ENCODE data around the gene EXOC2.

Gene EXOC2

DNA sequence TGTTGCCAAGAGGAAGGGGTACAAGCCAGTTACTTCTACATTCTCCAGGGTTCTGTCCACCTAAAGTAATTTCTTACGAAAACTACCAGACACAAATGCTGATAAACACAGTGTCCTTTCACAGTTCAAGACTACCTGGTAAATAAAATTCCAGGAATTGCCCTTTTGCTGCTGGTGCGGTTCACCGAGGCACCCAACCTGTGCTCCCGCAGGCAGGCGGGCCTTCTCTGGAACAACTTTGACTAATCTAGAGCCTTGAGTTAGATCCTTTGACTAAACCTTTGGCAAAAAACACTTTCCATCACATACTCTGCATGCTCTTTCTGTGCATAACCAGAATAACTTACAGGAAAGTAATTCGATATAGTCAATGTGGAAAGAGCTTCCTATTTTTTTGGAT, 143.0 kb downstream of the EXOC2 start:
- H3K27me3 ChIP-seq (ENCODE audit: control insufficient read depth in 2 of 2, insufficient read depth in 2 of 2, low read length in 2 of 2), result no peaks in the 10 kb centered on the region
- H3K9ac ChIP-seq (ENCODE audit: low read depth in 1 of 2, low read length in 2 of 2), result no peak overlapping the region
- H3K27ac ChIP-seq (ENCODE audit: low read depth in 2 of 2, low read length in 2 of 2), result no peak overlapping the region

DNA sequence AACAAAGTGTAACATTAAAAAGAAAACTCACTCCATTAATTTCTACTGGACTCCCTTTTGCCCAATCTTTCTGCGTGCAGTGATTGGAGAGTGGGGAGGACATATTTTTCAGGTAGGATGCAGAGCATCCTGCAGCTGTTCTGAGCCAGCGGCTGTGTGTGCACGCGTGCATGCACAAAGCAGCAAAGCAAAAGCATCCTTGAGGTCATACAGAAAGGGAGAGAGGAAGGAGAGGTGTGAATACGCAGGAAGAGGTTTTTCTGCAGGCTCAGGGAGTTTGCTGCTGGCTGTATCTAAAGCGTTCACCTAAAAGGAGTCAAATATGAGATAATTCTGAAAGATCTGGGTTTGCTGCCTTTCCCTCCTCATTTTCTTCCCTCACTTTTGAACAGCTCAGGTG, 144.4 kb downstream of the EXOC2 start:
- H3K9ac ChIP-seq (ENCODE audit: low read depth in 1 of 2, low read length in 2 of 2), result no peak overlapping the region
- H3K4me1 ChIP-seq (ENCODE audit: control insufficient read depth in 2 of 2, insufficient read depth in 2 of 2, low read length in 2 of 2), result no peaks in the 10 kb centered on the region
- no peak overlapping the region for H3K27ac ChIP-seq (ENCODE audit: low read depth in 2 of 2, low read length in 2 of 2)
- H3K4me3 ChIP-seq (ENCODE audit: low read length in 2 of 2), result no peak overlapping the region
- peaks cover 11% of the 10 kb centered on the region in 2 donors for H3K36me3 ChIP-seq (ENCODE audit: control insufficient read depth in 2 of 2, insufficient read depth in 2 of 2, low read length in 2 of 2)
- H3K9me3 ChIP-seq (ENCODE audit: control insufficient read depth in 2 of 2, low read length in 2 of 2), result no peaks in the 10 kb centered on the region
- no peaks in the 10 kb centered on the region for H3K27me3 ChIP-seq (ENCODE audit: control insufficient read depth in 2 of 2, insufficient read depth in 2 of 2, low read length in 2 of 2)

More for the DNA sequence above, 143.0 kb downstream of the EXOC2 start:
- Histone ChIP-seq H3K9me3 (ENCODE audit: control insufficient read depth in 2 of 2, low read length in 2 of 2) (no peaks in the 10 kb centered on the region), H3K36me3 (ENCODE audit: control insufficient read depth in 2 of 2, insufficient read depth in 2 of 2, low read length in 2 of 2) (peaks cover 12% of the 10 kb centered on the region in 2 donors), H3K4me3 (ENCODE audit: low read length in 2 of 2) (no peak overlapping the region), H3K4me1 (ENCODE audit: control insufficient read depth in 2 of 2, insufficient read depth in 2 of 2, low read length in 2 of 2) (no peaks in the 10 kb centered on the region)

DNA sequence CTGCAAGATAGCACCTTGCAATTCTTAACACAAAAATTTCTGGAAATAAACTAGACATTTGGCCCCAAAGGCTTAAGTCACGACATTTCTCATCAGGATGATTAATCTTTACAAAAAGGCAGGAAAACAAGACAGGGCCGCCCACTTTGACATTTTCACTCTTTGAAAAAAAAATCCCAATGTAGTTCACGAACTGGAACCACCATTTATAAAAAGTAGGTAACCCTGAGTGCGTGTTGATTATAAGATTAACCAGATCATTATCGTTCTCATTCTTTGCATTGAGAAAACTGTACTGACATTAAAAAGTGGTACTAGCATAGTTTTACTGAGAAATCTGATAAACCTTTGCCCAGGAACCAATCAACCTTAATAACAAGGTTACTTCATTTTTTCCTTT, 144.8 kb downstream of the EXOC2 start:
- no peak overlapping the region for H3K4me3 ChIP-seq (ENCODE audit: low read length in 2 of 2)
- no peaks in the 10 kb centered on the region for H3K27me3 ChIP-seq (ENCODE audit: control insufficient read depth in 2 of 2, insufficient read depth in 2 of 2, low read length in 2 of 2)
- peaks cover 13 to 16% of the 10 kb centered on the region in 2 donors for H3K36me3 ChIP-seq (ENCODE audit: control insufficient read depth in 2 of 2, insufficient read depth in 2 of 2, low read length in 2 of 2)

DNA sequence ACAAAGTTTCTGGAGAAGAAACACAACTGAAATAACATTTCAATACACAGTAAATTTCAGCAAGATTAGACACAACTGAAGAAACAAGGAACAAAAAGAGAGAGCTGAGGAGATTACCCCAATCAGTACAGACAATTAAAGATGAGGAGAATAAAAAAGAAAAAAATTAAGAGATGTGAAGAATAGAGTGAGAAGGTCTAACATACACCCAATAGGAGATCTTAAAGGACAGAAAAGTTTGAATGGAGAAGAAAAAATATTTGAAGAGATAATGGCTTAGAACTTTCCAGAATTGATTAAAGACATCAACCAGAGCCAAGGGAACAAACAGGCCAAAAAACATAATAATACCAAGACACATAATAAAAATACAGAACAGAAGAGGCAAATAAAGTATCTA, 152.4 kb downstream of the EXOC2 start:
- Histone ChIP-seq H3K9me3 (ENCODE audit: control insufficient read depth in 2 of 2, low read length in 2 of 2) (no peaks in the 10 kb centered on the region), H3K4me1 (ENCODE audit: control insufficient read depth in 2 of 2, insufficient read depth in 2 of 2, low read length in 2 of 2) (no peaks in the 10 kb centered on the region), H3K9ac (ENCODE audit: low read depth in 1 of 2, low read length in 2 of 2) (no peak overlapping the region), H3K27ac (ENCODE audit: low read depth in 2 of 2, low read length in 2 of 2) (no peak overlapping the region), H3K36me3 (ENCODE audit: control insufficient read depth in 2 of 2, insufficient read depth in 2 of 2, low read length in 2 of 2) (peaks cover 14 to 18% of the 10 kb centered on the region in 2 donors), H3K27me3 (ENCODE audit: control insufficient read depth in 2 of 2, insufficient read depth in 2 of 2, low read length in 2 of 2) (no peaks in the 10 kb centered on the region), H3K4me3 (ENCODE audit: low read length in 2 of 2) (no peak overlapping the region)

More for the DNA sequence above, 144.8 kb downstream of the EXOC2 start:
- no peaks in the 10 kb centered on the region for H3K4me1 ChIP-seq (ENCODE audit: control insufficient read depth in 2 of 2, insufficient read depth in 2 of 2, low read length in 2 of 2)
- H3K9me3 ChIP-seq (ENCODE audit: control insufficient read depth in 2 of 2, low read length in 2 of 2), result no peaks in the 10 kb centered on the region
- H3K27ac ChIP-seq (ENCODE audit: low read depth in 2 of 2, low read length in 2 of 2), result no peak overlapping the region
- H3K9ac ChIP-seq (ENCODE audit: low read depth in 1 of 2, low read length in 2 of 2), result no peak overlapping the region

DNA sequence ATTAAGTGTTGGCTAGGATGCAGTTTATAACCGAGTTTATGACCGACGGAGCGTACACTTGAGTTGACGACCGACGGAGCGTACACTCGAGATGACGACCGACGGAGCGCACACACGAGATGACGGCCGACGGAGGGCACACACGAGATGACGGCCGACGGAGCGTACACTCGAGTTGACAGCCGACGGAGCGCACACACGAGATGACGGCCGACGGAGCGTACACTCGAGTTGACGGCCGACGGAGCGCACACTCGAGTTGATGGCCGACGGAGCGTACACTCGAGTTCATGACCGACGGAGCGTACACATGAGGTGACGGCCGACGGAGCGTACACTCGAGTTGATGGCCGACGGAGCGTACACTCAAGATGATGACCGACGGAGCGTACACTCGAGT, 155.8 kb downstream of the EXOC2 start:
- Histone ChIP-seq H3K9me3 (ENCODE audit: control insufficient read depth in 2 of 2, low read length in 2 of 2) (no peaks in the 10 kb centered on the region), H3K36me3 (ENCODE audit: control insufficient read depth in 2 of 2, insufficient read depth in 2 of 2, low read length in 2 of 2) (peaks cover 5 to 10% of the 10 kb centered on the region in 2 donors), H3K27me3 (ENCODE audit: control insufficient read depth in 2 of 2, insufficient read depth in 2 of 2, low read length in 2 of 2) (no peaks in the 10 kb centered on the region), H3K4me3 (ENCODE audit: low read length in 2 of 2) (no peak overlapping the region), H3K9ac (ENCODE audit: low read depth in 1 of 2, low read length in 2 of 2) (no peak overlapping the region), H3K4me1 (ENCODE audit: control insufficient read depth in 2 of 2, insufficient read depth in 2 of 2, low read length in 2 of 2) (no peaks in the 10 kb centered on the region), H3K27ac (ENCODE audit: low read depth in 2 of 2, low read length in 2 of 2) (no peak overlapping the region)

DNA sequence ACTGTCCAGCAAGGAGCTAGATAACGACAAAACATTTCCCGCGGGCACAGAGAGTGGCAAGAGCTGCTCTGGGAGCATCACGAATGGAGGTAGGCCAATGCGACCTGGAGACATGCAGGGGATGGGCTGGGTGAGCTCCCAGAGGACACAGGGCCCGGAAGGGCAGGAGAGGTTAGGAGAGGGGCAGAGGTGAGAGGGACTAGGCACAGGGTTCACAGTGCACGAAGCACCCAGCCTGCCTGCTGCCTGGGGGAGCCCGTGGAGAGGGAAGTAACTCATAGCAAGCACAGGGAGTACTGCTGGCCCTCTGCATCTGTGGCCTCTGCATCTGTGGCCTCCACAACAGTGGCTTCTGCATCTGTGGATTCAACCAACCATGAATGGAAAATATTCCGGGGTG, 162.5 kb downstream of the EXOC2 start:
- Histone ChIP-seq H3K27ac (ENCODE audit: low read depth in 2 of 2, low read length in 2 of 2) (no peak overlapping the region), H3K4me1 (ENCODE audit: control insufficient read depth in 2 of 2, insufficient read depth in 2 of 2, low read length in 2 of 2) (no peaks in the 10 kb centered on the region), H3K9ac (ENCODE audit: low read depth in 1 of 2, low read length in 2 of 2) (no peak overlapping the region), H3K4me3 (ENCODE audit: low read length in 2 of 2) (no peak overlapping the region), H3K36me3 (ENCODE audit: control insufficient read depth in 2 of 2, insufficient read depth in 2 of 2, low read length in 2 of 2) (peaks cover 5 to 9% of the 10 kb centered on the region in 2 donors), H3K27me3 (ENCODE audit: control insufficient read depth in 2 of 2, insufficient read depth in 2 of 2, low read length in 2 of 2) (no peaks in the 10 kb centered on the region), H3K9me3 (ENCODE audit: control insufficient read depth in 2 of 2, low read length in 2 of 2) (no peaks in the 10 kb centered on the region)

DNA sequence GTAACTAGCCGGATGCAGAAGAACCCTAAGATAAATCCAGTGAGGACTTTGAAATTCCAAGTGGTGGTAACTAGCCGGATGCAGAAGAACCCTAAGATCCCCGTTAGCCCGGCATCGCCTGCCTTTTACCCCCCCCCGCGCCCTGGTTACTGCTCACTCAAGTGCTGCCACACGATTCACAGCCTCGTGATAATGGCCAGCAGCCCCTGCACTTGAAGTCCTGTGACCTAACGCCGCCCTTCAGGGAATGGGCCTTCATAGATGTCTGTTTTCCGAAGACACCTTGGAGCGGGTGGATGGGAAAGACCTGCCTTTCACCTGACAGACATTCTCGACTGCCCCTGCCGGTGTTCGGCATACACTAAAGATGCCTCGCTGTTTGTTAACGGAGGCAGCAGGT, 163.9 kb downstream of the EXOC2 start:
- H3K36me3 ChIP-seq (ENCODE audit: control insufficient read depth in 2 of 2, insufficient read depth in 2 of 2, low read length in 2 of 2), result peaks cover 5 to 9% of the 10 kb centered on the region in 2 donors
- no peaks in the 10 kb centered on the region for H3K4me1 ChIP-seq (ENCODE audit: control insufficient read depth in 2 of 2, insufficient read depth in 2 of 2, low read length in 2 of 2)
- no peaks in the 10 kb centered on the region for H3K27me3 ChIP-seq (ENCODE audit: control insufficient read depth in 2 of 2, insufficient read depth in 2 of 2, low read length in 2 of 2)
- no peak overlapping the region for H3K4me3 ChIP-seq (ENCODE audit: low read length in 2 of 2)
- no peak overlapping the region for H3K9ac ChIP-seq (ENCODE audit: low read depth in 1 of 2, low read length in 2 of 2)
- no peak overlapping the region for H3K27ac ChIP-seq (ENCODE audit: low read depth in 2 of 2, low read length in 2 of 2)
- no peaks in the 10 kb centered on the region for H3K9me3 ChIP-seq (ENCODE audit: control insufficient read depth in 2 of 2, low read length in 2 of 2)

DNA sequence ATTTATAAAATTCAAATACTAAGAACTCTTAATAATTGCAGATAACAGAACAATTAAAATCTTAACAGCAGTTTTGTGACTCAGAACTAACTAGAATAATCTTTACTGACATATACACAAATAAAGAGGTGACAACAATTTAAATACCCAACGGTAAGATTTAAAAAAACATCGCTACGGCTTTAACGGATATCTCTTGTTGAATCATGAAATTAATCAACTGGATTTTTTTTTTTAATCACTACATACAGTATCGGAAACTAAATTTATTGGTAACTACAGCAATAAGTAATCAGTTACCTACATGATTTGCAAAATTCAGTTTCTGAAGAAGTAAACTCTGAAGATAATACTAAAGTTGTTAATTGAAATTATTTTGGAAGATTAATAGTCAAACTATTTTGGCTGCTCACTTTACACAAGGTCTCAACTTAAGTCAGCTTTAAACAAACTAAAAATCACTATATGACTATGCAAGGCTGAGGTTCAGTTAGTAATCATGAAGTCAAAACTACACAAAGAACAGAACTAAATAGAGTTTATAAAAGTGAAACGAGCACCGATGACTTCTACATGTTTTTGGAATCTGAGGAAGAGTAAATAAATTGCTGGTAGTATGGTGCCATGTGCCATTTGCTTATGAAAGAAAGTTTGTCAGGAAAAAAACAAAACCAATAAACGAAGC, 164.8 kb downstream of the EXOC2 start:
- H3K27ac ChIP-seq (ENCODE audit: low read depth in 2 of 2, low read length in 2 of 2), result no peak overlapping the region
- H3K4me3 ChIP-seq (ENCODE audit: low read length in 2 of 2), result no peak overlapping the region
- H3K9me3 ChIP-seq (ENCODE audit: control insufficient read depth in 2 of 2, low read length in 2 of 2), result no peaks in the 10 kb centered on the region
- no peak overlapping the region for H3K9ac ChIP-seq (ENCODE audit: low read depth in 1 of 2, low read length in 2 of 2)
- no peaks in the 10 kb centered on the region for H3K27me3 ChIP-seq (ENCODE audit: control insufficient read depth in 2 of 2, insufficient read depth in 2 of 2, low read length in 2 of 2)
- H3K36me3 ChIP-seq (ENCODE audit: control insufficient read depth in 2 of 2, insufficient read depth in 2 of 2, low read length in 2 of 2), result peaks cover 3 to 9% of the 10 kb centered on the region in 2 donors
- H3K4me1 ChIP-seq (ENCODE audit: control insufficient read depth in 2 of 2, insufficient read depth in 2 of 2, low read length in 2 of 2), result no peaks in the 10 kb centered on the region

DNA sequence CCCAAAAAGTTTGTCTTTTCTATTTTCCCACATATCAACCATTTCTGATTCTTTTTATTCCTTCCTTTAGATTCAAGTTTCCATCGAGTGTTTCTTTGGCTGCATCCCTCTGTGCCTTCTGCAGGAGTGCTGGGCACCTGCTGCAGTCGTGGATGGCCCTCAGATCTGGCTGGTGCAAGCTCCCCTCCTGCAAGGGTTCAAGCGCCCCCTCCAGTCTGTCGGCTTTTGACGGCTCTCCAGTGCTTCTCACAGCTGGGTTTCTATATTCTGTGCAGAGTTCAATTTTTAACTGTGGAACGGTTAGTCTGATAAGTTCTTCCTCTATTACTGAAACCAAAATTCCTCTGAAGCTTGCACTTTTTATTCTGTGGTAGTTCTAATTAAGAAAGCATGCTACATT, 168.1 kb downstream of the EXOC2 start:
- Histone ChIP-seq H3K27me3 (ENCODE audit: control insufficient read depth in 2 of 2, insufficient read depth in 2 of 2, low read length in 2 of 2) (no peaks in the 10 kb centered on the region), H3K9ac (ENCODE audit: low read depth in 1 of 2, low read length in 2 of 2) (no peak overlapping the region), H3K27ac (ENCODE audit: low read depth in 2 of 2, low read length in 2 of 2) (no peak overlapping the region), H3K9me3 (ENCODE audit: control insufficient read depth in 2 of 2, low read length in 2 of 2) (no peaks in the 10 kb centered on the region), H3K4me3 (ENCODE audit: low read length in 2 of 2) (no peak overlapping the region), H3K4me1 (ENCODE audit: control insufficient read depth in 2 of 2, insufficient read depth in 2 of 2, low read length in 2 of 2) (no peaks in the 10 kb centered on the region), H3K36me3 (ENCODE audit: control insufficient read depth in 2 of 2, insufficient read depth in 2 of 2, low read length in 2 of 2) (peaks cover 5 to 12% of the 10 kb centered on the region in 2 donors)

DNA sequence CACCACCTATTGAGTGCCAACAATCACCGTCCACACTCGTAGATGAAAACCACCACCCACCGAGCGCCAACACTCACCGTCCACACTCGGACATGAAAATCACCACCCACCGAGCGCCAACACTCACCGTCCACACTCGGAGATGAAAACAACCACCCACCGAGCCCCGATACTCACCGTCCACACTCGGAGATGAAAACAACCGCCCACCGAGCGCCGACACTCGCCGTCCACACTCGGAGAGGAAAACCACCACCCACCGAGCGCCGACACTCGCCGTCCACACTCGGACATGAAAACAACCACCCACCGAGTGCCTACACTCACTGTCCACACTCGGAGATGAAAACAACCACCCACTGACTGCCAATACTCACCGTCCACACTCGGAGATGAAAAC, 172.1 kb downstream of the EXOC2 start:
- Histone ChIP-seq H3K27ac (ENCODE audit: low read depth in 2 of 2, low read length in 2 of 2) (no peak overlapping the region), H3K4me1 (ENCODE audit: control insufficient read depth in 2 of 2, insufficient read depth in 2 of 2, low read length in 2 of 2) (no peaks in the 10 kb centered on the region), H3K36me3 (ENCODE audit: control insufficient read depth in 2 of 2, insufficient read depth in 2 of 2, low read length in 2 of 2) (peaks cover 5 to 8% of the 10 kb centered on the region in 2 donors), H3K9me3 (ENCODE audit: control insufficient read depth in 2 of 2, low read length in 2 of 2) (no peaks in the 10 kb centered on the region), H3K4me3 (ENCODE audit: low read length in 2 of 2) (no peak overlapping the region), H3K27me3 (ENCODE audit: control insufficient read depth in 2 of 2, insufficient read depth in 2 of 2, low read length in 2 of 2) (no peaks in the 10 kb centered on the region), H3K9ac (ENCODE audit: low read depth in 1 of 2, low read length in 2 of 2) (no peak overlapping the region)
